Astrocyte of the spinal cord (primary cell): ENCODE results near the gene PAMR1.

Experiments
- DNase-seq: peaks from one replicate; pipeline ENCODE4 v3.0.0; 2011; ENCODE audit warnings: low read depth, low spot score
- H3K4me3 ChIP-seq: 2 replicates; pipeline ENCODE4 v1.5.1; 2011; ENCODE audit warnings: low read depth, mild to moderate bottlenecking, low read length, moderate library complexity
- in situ Hi-C: cut with HindIII; loops from 2 replicates; pipeline ENCODE4 v1.10.0; 2017; ENCODE audit warnings: low sequenced_read_pairs
- TF ChIP-seq, protein P1 (sequence below): IDR thresholded peaks from 2 replicates; pipeline ENCODE4 v1.5.1; 2012; ENCODE audit warnings: low read depth, mild to moderate bottlenecking, low read length, inconsistent platforms

PAMR1 gene

DNA sequence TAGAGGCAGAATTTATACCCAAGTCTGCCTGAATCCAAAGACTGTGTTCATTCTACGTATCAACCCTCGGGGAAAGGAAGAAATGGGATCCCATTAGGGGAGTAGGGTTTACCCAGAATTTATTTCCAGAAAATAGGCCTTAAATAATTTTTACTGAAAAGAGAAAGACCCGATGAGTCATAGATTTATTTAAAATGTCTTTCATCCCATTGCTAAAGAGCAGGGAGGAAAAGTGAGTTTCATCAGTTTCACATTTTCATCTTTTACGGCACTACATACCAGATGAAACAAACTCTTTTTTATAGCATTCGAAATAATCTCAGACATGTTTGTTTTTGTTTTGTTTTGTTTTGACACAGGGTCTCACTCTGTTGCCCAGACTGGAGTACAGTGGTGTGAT lies 137.4 kb downstream of the PAMR1 start:
- TF ChIP-seq, protein P1, sequence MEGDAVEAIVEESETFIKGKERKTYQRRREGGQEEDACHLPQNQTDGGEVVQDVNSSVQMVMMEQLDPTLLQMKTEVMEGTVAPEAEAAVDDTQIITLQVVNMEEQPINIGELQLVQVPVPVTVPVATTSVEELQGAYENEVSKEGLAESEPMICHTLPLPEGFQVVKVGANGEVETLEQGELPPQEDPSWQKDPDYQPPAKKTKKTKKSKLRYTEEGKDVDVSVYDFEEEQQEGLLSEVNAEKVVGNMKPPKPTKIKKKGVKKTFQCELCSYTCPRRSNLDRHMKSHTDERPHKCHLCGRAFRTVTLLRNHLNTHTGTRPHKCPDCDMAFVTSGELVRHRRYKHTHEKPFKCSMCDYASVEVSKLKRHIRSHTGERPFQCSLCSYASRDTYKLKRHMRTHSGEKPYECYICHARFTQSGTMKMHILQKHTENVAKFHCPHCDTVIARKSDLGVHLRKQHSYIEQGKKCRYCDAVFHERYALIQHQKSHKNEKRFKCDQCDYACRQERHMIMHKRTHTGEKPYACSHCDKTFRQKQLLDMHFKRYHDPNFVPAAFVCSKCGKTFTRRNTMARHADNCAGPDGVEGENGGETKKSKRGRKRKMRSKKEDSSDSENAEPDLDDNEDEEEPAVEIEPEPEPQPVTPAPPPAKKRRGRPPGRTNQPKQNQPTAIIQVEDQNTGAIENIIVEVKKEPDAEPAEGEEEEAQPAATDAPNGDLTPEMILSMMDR = no peak
- no peak overlapping the region for H3K4me3 ChIP-seq
- no peak for DNase-seq
- in situ Hi-C loops = no loop called here

DNA sequence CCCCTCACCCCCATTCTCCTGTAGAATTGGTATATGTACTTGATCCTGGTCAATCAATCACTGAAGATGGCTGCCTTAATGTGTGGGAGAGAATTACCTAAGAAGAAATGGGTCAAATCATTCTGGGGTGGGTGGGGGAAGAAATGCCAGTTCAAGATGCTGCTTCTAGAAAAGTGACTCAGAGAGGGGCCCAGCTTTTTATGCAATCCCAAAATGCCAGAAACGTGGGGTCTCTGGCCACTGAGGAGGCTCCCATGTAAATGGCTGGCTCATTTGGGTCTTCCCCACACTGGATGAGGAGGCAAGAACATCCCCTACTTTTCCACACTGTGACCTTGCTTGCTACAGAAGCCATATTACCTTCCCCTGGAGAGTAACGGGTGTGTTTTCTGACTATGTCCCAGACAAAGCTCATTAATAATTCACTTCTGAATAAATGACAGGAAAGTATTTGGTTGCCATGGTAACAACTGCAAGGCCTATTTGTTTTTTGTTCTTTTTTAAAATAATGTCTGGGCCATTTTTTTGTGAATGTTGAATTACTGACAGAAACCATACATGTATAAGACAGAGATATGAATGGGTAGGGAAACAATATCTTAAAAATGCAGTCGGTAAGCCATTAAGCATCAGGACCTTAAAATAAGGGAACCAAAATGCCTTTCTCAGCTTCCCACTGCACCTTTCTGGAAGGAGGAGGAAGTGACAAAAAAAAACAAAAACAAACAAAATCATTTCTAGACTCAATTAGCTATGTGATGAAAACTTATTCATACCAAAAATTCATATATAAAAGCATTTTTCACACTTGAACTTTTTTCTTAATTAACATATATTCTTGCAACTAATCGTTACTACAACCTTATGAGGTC lies 138.1 kb downstream of the PAMR1 start:
- in situ Hi-C loops = no loop called here
- DNase-seq = peak; percentile 16
- TF ChIP-seq, protein P1 = no peak
- no peak overlapping the region for H3K4me3 ChIP-seq

DNA sequence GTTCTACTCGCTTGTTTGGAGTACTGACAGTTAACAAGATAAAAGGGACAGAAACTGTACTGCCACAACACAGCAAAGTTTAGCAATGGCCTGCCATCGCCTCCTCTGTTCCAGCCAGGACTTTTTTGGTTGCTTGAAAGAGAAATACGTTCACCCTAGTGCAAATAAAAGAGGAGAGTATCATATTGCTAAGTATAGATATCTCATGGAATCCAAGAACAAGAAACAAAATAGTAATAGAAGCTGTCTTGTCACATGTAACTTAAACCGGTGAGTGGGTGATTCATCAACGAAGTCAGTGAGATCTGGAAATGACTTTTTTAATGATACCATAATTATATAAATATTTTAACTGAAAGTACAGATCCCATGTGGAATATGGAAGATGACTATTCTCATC lies 141.5 kb downstream of the PAMR1 start:
- no peak overlapping the region for H3K4me3 ChIP-seq
- in situ Hi-C loops = no loop called here
- no peak for DNase-seq
- TF ChIP-seq, protein P1 = no peak
